NCI-H524 (cell line): Measurements from ENCODE around the gene MUC6.

Source experiments
- DNase-seq, 2 experiments: peaks; one replicate each; lab custom pipeline; 2025; lab: John Stamatoyannopoulos, UW

MUC6 gene, protein sequence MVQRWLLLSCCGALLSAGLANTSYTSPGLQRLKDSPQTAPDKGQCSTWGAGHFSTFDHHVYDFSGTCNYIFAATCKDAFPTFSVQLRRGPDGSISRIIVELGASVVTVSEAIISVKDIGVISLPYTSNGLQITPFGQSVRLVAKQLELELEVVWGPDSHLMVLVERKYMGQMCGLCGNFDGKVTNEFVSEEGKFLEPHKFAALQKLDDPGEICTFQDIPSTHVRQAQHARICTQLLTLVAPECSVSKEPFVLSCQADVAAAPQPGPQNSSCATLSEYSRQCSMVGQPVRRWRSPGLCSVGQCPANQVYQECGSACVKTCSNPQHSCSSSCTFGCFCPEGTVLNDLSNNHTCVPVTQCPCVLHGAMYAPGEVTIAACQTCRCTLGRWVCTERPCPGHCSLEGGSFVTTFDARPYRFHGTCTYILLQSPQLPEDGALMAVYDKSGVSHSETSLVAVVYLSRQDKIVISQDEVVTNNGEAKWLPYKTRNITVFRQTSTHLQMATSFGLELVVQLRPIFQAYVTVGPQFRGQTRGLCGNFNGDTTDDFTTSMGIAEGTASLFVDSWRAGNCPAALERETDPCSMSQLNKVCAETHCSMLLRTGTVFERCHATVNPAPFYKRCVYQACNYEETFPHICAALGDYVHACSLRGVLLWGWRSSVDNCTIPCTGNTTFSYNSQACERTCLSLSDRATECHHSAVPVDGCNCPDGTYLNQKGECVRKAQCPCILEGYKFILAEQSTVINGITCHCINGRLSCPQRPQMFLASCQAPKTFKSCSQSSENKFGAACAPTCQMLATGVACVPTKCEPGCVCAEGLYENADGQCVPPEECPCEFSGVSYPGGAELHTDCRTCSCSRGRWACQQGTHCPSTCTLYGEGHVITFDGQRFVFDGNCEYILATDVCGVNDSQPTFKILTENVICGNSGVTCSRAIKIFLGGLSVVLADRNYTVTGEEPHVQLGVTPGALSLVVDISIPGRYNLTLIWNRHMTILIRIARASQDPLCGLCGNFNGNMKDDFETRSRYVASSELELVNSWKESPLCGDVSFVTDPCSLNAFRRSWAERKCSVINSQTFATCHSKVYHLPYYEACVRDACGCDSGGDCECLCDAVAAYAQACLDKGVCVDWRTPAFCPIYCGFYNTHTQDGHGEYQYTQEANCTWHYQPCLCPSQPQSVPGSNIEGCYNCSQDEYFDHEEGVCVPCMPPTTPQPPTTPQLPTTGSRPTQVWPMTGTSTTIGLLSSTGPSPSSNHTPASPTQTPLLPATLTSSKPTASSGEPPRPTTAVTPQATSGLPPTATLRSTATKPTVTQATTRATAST (N-terminal part only)

GRCh38 chr11:1036303-1036923, at the start of gene MUC6:
TSS of gene MUC6 (minus strand) at chr11:1036718. CDS start at chr11:1036655, 63 bp downstream.
- DNase-seq = no peak

DNA sequence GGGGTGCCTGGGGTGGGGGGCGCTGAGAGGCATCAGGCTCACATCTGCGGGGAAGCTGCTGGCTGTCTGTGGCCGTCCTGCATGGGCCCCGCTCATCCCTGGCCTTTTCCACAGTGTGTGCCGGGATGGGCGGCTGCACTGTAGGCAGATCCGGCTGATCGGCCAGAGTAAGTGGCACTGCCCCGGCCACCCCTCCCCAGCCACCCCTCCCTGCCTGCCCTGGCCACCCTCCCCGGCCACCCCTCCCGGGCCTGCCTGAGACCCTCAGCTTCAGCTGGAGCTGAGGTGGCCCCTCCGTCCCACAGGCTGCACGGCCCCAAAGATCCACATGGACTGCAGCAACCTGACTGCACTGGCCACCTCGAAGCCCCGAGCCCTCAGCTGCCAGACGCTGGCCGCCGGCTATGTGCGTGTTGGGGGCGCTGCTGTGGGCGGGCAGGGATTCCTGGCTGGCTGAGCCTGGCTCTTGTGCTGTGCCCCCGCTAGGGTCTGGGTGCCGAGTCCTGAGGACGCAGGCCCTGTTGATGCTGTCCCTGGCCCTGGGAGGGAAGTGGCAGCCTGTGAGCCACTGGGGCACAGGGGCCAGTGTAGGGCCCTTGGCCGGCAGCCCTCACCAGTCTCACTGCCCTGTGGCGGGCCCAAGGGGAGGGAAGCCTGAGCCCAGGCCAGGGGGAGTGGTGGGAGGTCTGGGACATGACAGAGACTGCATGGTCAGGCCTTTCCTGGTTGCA, 49.1 kb upstream of the MUC6 start:
- no peak for DNase-seq

DNA sequence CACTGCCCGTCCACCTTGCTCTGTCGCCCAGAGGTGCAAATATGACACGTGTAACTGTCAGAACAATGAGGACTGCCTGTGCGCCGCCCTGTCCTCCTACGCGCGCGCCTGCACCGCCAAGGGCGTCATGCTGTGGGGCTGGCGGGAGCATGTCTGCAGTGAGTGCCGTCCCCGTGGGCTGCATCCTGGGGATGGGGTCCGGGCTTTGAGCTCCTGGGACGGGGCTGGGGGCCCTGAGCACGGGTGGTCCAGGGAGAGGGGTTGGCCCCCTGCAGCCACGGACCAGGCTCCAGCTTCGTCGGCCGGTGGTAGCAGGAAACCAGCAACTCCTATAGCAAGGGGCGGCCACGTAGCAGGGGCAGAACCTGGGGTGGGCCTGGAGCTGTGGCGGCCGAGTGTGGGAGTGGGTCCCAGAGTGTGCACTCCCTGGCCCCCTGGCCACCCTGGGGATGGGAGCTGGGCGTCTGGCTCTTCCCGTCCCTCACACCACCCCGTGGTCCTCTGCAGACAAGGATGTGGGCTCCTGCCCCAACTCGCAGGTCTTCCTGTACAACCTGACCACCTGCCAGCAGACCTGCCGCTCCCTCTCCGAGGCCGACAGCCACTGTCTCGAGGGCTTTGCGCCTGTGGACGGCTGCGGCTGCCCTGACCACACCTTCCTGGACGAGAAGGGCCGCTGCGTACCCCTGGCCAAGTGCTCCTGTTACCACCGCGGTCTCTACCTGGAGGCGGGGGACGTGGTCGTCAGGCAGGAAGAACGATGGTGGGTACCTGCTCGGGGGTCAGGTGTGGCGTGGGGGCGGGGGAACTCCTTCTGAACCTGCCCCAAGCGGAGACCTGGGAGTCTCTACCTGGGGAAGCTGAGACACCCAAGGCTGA, 48.3 kb upstream of the MUC6 start:
- DNase-seq = no peak

- no peak for DNase-seq
These were observed 47.4 kb upstream of the MUC6 start for GRCh38 chr11:1083621-1084551.

- DNase-seq = no peak
These were observed 46.5 kb upstream of the MUC6 start for GRCh38 chr11:1082728-1083620.

DNA sequence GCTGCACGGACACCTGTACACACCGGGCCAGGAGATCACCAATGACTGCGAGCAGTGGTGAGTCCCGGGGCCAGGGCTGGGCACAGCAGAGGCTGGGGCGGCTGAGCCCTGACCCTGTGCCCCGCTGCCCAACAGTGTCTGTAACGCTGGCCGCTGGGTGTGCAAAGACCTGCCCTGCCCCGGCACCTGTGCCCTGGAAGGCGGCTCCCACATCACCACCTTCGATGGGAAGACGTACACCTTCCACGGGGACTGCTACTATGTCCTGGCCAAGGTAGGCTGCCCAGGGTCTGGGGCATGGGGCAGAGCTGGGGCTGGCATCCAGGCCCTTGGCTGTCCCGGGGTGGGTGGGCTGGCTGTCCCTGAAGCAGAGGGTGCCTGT, 45.8 kb upstream of the MUC6 start:
- no peak for DNase-seq

- no peak for DNase-seq
These were observed 45.2 kb upstream of the MUC6 start for GRCh38 chr11:1081601-1082311.

- DNase-seq = no peak
These were observed 41.7 kb upstream of the MUC6 start for GRCh38 chr11:1078191-1078601.

DNA sequence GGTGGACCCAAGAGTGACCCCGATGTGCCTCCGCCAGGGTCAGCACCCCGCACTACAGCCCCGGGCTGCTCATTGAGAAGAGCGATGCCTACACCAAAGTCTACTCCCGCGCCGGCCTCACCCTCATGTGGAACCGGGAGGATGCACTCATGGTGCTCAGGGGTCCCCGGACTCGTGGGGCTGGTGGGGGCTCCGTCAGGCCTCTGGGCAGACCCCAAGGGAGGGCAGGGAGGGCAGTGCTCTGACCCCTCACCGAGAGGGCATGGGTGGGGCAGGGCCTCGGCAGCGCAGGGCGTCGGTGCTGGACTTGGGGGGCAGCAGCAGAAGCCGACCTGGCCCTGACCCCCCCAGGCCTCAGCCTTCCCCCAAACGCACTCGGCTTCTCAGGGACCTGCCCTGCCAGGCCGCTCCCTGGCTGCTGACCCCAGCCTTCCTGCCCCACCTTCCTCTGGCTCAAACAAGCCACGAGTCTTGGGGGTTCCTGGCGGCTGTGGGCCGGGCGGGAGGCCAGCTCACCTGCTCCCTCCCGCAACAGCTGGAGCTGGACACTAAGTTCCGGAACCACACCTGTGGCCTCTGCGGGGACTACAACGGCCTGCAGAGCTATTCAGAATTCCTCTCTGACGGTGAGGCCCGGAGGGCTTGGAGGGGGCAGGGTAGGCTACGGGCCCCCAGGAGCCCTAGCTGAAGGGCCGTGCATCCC, 41.0 kb upstream of the MUC6 start:
- no peak for DNase-seq

DNA sequence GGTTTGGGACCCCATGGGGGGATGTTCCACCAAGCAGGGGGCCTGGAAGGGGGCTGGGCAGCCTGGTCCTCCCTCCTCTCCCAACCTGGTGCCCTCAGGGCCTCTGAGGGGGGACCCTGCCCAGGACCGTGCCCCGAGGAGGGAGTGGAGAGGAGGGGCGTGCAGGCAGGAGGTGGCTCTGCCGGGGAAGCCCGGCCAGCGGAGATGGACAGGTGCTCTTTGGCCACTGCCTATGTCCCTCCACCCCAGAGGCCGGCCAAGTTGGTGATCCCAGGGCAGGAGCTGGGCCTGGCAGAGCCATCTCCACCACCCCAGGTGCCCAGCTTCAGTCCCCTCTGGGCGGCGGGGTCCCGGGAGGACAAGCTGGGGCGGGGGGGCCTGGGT, 40.5 kb upstream of the MUC6 start:
- DNase-seq = no peak

DNA sequence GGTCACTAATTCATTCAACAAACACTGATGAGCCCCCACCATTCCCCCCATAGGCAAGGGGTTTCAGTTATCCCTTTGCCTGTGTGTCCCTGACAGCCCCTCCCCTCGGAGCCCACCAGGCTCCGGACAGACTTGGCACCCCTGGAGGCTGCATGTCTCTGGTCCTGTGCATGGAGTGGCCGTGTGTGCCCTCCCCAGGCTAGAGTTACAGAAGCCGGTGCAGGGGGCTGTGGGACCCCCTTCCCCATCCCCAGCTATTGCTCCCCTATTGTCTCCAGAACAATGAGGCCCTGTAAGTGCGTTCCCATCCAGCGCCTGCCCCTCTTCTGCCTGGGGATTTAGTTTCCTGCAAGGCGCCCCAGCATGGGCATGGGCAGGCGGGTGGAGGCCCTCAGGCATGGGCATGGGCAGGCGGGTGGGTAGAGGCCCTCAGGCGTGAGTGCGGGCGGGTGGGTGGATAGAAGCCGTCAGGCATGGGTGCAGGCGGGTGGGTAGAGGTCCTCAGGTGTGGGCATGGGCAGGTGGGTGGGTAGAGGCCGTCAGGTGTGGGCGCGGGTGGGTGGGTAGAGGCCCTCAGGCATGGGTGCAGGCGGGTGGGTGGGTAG, 39.6 kb upstream of the MUC6 start:
- DNase-seq = no peak

- no peak for DNase-seq
These were observed 38.9 kb upstream of the MUC6 start for GRCh38 chr11:1075341-1075911.

DNA sequence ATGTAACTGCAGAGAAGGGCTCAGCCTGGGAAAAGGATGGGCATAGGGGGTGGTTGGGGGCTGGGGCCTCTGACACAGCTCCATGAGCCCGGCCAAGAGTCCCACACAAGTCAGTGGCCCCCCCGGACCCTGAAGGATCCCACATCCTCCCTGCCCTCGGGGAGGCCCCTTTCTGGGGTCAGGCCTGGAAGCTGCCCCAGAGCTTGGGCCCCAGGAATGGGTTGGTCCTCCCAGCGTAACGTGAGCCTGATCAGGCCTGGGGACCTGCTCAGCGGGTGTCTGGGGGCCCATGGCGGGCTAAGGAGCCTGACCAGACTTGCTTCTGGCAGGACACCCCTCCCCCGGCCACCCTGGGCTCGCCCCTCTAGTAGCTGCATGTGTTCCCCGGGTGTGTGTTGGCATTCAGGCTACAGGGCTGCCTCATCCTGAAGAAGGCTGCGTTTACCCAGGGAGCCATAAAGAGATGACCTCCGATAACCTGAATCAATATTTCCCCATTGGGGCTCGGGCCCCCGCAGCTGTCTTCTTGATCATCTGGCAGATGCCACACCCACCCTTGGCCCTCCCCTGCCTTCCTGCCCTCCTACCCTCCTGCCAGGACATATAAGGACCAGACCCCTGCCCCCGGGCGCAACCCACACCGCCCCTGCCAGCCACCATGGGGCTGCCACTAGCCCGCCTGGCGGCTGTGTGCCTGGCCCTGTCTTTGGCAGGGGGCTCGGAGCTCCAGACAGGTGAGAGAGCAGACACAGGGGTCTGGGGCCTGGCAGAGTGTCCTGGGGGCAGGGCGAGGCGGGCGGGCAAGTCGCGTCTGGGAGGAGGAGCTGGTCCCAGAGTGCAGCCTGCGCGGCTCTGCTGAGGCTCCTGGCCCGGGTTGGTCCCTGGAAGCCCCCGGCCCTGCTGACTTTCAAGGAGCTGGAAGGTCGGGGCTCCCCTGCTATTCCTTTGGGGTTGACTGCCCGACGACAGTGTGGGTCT, 38.0 kb upstream of the MUC6 start, which contains the start of gene MUC2:
Gene MUC2 (plus strand): TSS at position 631 of the 978 bp plus-strand sequence.
- no peak for DNase-seq

- no peak for DNase-seq
These were observed 37.3 kb upstream of the MUC6 start for GRCh38 chr11:1073851-1074243.
